Liver (tissue), 9 donors: ENCODE data around the gene MINAR1. TPM values are rescaled to one million over a fixed set of nuclear protein-coding genes. Genes with fewer than 3 reads are reported as not detected.

ENCODE experiments used
- DNase-seq: peaks from one replicate; pipeline ENCODE4 v3.0.0-alpha.2; 2017; ENCODE audit warnings: low spot score
- H3K27ac ChIP-seq, 2 donors: one replicate each; pipeline ENCODE4 v1.7.0; 2013; ENCODE audit warnings: inconsistent platforms in 2 of 2, low read length in 2 of 2, control low read depth in 1 of 2, low read depth in 1 of 2, mild to moderate bottlenecking in 1 of 2
- H3K27me3 ChIP-seq, 4 donors: one replicate each; pipeline versions ENCODE4 v1.6.1 to v1.7.0; 2013; ENCODE audit warnings: low read length in 3 of 4, inconsistent platforms in 1 of 4, mild to moderate bottlenecking in 1 of 4, moderate library complexity in 1 of 4; ENCODE audit not compliant: control insufficient read depth in 4 of 4, insufficient read depth in 4 of 4
- H3K36me3 ChIP-seq, 4 donors: one replicate each; pipeline versions ENCODE4 v1.6.1 to v1.7.0; 2013; ENCODE audit warnings: low read length in 3 of 4, mild to moderate bottlenecking in 3 of 4, low read depth in 1 of 4, moderate library complexity in 1 of 4; ENCODE audit not compliant: control insufficient read depth in 4 of 4, insufficient read depth in 3 of 4
- H3K4me1 ChIP-seq, 4 donors: one replicate each; pipeline versions ENCODE4 v1.6.1 to v1.7.0; 2013; ENCODE audit warnings: low read length in 3 of 4, mild to moderate bottlenecking in 3 of 4, moderate library complexity in 1 of 4; ENCODE audit not compliant: control insufficient read depth in 4 of 4, insufficient read depth in 4 of 4
- H3K4me3 ChIP-seq, 3 donors: one replicate each; pipeline versions ENCODE4 v1.6.1 to v1.7.0; 2013; ENCODE audit warnings: low read length in 3 of 3, control low read depth in 1 of 3, low read depth in 1 of 3, mild to moderate bottlenecking in 1 of 3
- H3K9ac ChIP-seq, 2 donors: one replicate each; pipeline ENCODE4 v1.7.0; 2013; ENCODE audit warnings: low read length in 2 of 2, mild to moderate bottlenecking in 2 of 2, moderate library complexity in 2 of 2, control low read depth in 1 of 2, low read depth in 1 of 2
- H3K9me3 ChIP-seq, 4 donors: one replicate each; pipeline versions ENCODE4 v1.6.1 to v1.7.0; 2013; ENCODE audit warnings: low read length in 3 of 4; ENCODE audit not compliant: control insufficient read depth in 4 of 4
- ATF3 ChIP-seq: IDR thresholded peaks from 2 replicates; pipeline ENCODE4 v1.6.1; 2016; ENCODE audit warnings: antibody characterized with exemption
- EGR1 ChIP-seq, 2 donors: IDR thresholded peaks; 2 replicates each; pipeline ENCODE4 v1.6.1; 2016 to 2018; ENCODE audit warnings: antibody characterized with exemption in 2 of 2, low read depth in 2 of 2
- FOXA1 ChIP-seq: IDR thresholded peaks from 2 replicates; pipeline ENCODE4 v1.6.1; 2016; ENCODE audit warnings: antibody characterized with exemption
- FOXA2 ChIP-seq: IDR thresholded peaks from 2 replicates; pipeline ENCODE4 v1.6.1; 2016; ENCODE audit warnings: antibody characterized with exemption
- GABPA ChIP-seq, 2 donors: IDR thresholded peaks in 1 of 2; conservative IDR thresholded peaks in 1 of 2; 2 replicates each; pipeline ENCODE4 v1.6.1; 2016; ENCODE audit warnings: antibody characterized with exemption in 2 of 2, mild to moderate bottlenecking in 1 of 2, moderate library complexity in 1 of 2
- HNF4A ChIP-seq, 2 donors: conservative IDR thresholded peaks; 2 replicates each; pipeline ENCODE4 v1.6.1; 2016; ENCODE audit warnings: antibody characterized with exemption in 2 of 2, mild to moderate bottlenecking in 2 of 2
- HNF4G ChIP-seq: IDR thresholded peaks from 2 replicates; pipeline ENCODE4 v1.6.1; 2016; ENCODE audit warnings: antibody characterized with exemption
- JUND ChIP-seq, 2 donors: IDR thresholded peaks; 2 replicates each; pipeline ENCODE4 v1.6.1; 2016; ENCODE audit warnings: antibody characterized with exemption in 2 of 2
- MAX ChIP-seq: IDR thresholded peaks from 2 replicates; pipeline ENCODE4 v1.6.1; 2016; ENCODE audit warnings: antibody characterized with exemption
- NR2F2 ChIP-seq: IDR thresholded peaks from 2 replicates; pipeline ENCODE4 v1.6.1; 2016; ENCODE audit warnings: antibody characterized with exemption
- RAD21 ChIP-seq, 2 donors: IDR thresholded peaks; 2 replicates each; pipeline ENCODE4 v1.6.1; 2016; ENCODE audit warnings: antibody characterized with exemption in 2 of 2, mild to moderate bottlenecking in 2 of 2
- REST ChIP-seq: IDR thresholded peaks from 2 replicates; pipeline ENCODE4 v1.6.1; 2016; ENCODE audit warnings: antibody characterized with exemption, mild to moderate bottlenecking
- RXRA ChIP-seq, 2 donors: IDR thresholded peaks; 2 replicates each; pipeline ENCODE4 v1.6.1; 2017 to 2018; ENCODE audit warnings: antibody characterized with exemption in 2 of 2, mild to moderate bottlenecking in 1 of 2
- SP1 ChIP-seq: IDR thresholded peaks from 2 replicates; pipeline ENCODE4 v1.6.1; 2018; ENCODE audit warnings: antibody characterized with exemption, mild to moderate bottlenecking
- TAF1 ChIP-seq: conservative IDR thresholded peaks from 2 replicates; pipeline ENCODE4 v1.6.1; 2016; ENCODE audit warnings: antibody characterized with exemption, mild to moderate bottlenecking
- YY1 ChIP-seq: IDR thresholded peaks from 2 replicates; pipeline ENCODE4 v1.6.1; 2016; ENCODE audit warnings: antibody characterized with exemption, mild to moderate bottlenecking
- ZBTB33 ChIP-seq: IDR thresholded peaks from 2 replicates; pipeline ENCODE4 v1.6.1; 2016; ENCODE audit warnings: antibody characterized with exemption
- WGBS: extraction: QIAGEN DNeasy Blood & Tissue Kit; methylation state at CpG from one replicate; pipeline ENCODE4 v1.1.7; 2013; 5-methylcytosine and 5-hydroxymethylcytosine counted together
- polyA plus RNA-seq, 2 donors: library from polyadenylated mRNA; stranded (reverse) in 1 of 2; unstranded in 1 of 2; fragments of 200-250 nt in 1 of 2; fragments of >200 nt in 1 of 2; fragmentation: Nextera tagmentation in 1 of 2; extraction: Ambion mirVana in 1 of 2; gene quantifications; one replicate each; pipeline versions ENCODE4 v1.2.1 to v1.2.3, GENCODE V29; 2013 to 2015
- total RNA-seq, 2 donors: library from RNA; depleted of rRNA; stranded (reverse); fragments of >200 nt; gene quantifications; one replicate each; pipeline ENCODE4 v1.2.3, GENCODE V29; 2014
- TF ChIP-seq, protein P1 (sequence below): fragments of 150-350 bp; IDR thresholded peaks from 2 replicates; pipeline ENCODE4 v1.5.1; 2017; ENCODE audit warnings: improper control_type of control experiment, low read depth, low read length; ENCODE audit not compliant: missing input control
- donor health status: healthy.
- donor health status: healthy.
- donor health status: healthy.
- donor health status: healthy.
- donor health status: healthy.

The MINAR1 gene
- total and polyA plus RNA-seq, 4 donors: 0.01 to 0.14 (median 0.07) TPM

DNA sequence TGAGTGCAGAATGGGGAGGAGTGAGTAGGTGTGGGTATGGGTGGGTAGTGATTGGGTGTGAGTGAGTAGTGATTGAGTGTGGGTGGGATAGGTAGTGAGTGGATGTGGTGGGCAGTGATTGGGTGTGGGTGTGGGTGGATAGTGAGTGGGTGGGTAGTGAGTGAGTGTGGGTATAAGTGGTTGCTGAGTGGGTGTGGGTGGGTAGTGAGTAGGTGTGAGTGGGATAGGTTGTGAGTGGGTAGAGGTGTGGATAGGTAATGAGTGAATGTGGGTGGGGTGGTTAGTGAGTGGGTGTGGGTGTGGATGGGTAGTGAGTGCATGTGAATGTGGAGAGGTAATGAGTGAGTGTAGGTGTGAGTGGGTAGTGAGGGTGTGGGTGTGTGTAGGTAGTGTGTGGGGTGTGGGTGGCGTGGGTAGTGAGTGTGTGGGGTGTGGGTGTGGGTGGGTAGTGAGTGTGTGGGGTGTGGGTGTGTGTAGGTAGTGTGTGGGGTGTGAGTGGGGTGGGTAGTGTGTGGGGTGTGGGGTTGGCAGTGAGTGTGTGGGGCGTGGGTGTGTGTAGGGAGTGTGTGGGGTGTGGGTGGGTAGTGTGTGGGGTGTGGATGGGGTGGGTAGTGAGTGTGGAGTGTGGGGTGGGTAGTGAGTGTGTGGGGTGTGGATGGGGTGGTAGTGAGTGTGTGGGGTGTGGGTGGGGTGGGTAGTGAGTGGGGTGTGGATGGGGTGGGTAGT, 5.3 kb downstream of the MINAR1 start:
- WGBS: 86% methylated on average over 1 of the region's 2 CpGs
- no peak for TF ChIP-seq SP1
- TF ChIP-seq GABPA (IDR thresholded peaks at IDR 0.05 in 1 of 2, conservative IDR thresholded peaks at IDR 0.05 in 1 of 2): no peak
- TF ChIP-seq TAF1: no peak
- no peak for TF ChIP-seq MAX
- no peak for TF ChIP-seq NR2F2
- no peak for TF ChIP-seq REST
- TF ChIP-seq, protein P1, sequence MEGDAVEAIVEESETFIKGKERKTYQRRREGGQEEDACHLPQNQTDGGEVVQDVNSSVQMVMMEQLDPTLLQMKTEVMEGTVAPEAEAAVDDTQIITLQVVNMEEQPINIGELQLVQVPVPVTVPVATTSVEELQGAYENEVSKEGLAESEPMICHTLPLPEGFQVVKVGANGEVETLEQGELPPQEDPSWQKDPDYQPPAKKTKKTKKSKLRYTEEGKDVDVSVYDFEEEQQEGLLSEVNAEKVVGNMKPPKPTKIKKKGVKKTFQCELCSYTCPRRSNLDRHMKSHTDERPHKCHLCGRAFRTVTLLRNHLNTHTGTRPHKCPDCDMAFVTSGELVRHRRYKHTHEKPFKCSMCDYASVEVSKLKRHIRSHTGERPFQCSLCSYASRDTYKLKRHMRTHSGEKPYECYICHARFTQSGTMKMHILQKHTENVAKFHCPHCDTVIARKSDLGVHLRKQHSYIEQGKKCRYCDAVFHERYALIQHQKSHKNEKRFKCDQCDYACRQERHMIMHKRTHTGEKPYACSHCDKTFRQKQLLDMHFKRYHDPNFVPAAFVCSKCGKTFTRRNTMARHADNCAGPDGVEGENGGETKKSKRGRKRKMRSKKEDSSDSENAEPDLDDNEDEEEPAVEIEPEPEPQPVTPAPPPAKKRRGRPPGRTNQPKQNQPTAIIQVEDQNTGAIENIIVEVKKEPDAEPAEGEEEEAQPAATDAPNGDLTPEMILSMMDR: no peak
- TF ChIP-seq FOXA1: no peak
- no peak for TF ChIP-seq FOXA2
- TF ChIP-seq HNF4A (conservative IDR thresholded peaks at IDR 0.05): no peak
- no peak for TF ChIP-seq YY1
- no peak for TF ChIP-seq ZBTB33
- no peak for TF ChIP-seq EGR1 (IDR thresholded peaks at IDR 0.05; ENCODE audit: low read depth in 2 of 2)
- TF ChIP-seq RXRA (IDR thresholded peaks at IDR 0.05): no peak
- no peak for TF ChIP-seq RAD21 (IDR thresholded peaks at IDR 0.05)
- no peak for TF ChIP-seq HNF4G
- no peak for TF ChIP-seq ATF3
- no peak for TF ChIP-seq JUND (IDR thresholded peaks at IDR 0.05)
- Histone ChIP-seq H3K36me3 (no peaks in the 10 kb centered on the region), H3K9ac (no peak overlapping the region), H3K4me1 (peaks cover under 1 to 6% (median under 1%) of the 10 kb centered on the region in 4 donors), H3K9me3 (no peaks in the 10 kb centered on the region), H3K4me3 (no peak overlapping the region), H3K27ac (no peak overlapping the region), H3K27me3 (peaks cover 0 to 11% (median 5%) of the 10 kb centered on the region in 4 donors)
- DNase-seq: no peak
